GM03348 (cell line): ENCODE results near the gene CPNE2.
"Not testable (repeated sequence)": the region's sequence is repeated elsewhere in the genome, so short reads cannot be mapped to it uniquely, and the experiment has no call there.

ENCODE experiments used
- DNase-seq: peaks from one replicate; pipeline ENCODE4 v3.0.0; 2012; ENCODE audit warnings: low spot score

Gene CPNE2

GRCh38 chr16:57069635-57070370 is 22.6 kb upstream of the CPNE2 start:
- no peak for DNase-seq

- no peak for DNase-seq
Observed at GRCh38 chr16:57070424-57070823, 22.0 kb upstream of the CPNE2 start.

- DNase-seq, result not testable (repeated sequence)
Observed at GRCh38 chr16:57071081-57071732, 21.2 kb upstream of the CPNE2 start.

- DNase-seq, result peak; percentile 47
Observed at GRCh38 chr16:57071831-57072582, 20.4 kb upstream of the CPNE2 start.

- no peak for DNase-seq
Observed at GRCh38 chr16:57072616-57073275, 19.6 kb upstream of the CPNE2 start.

- DNase-seq, result no peak
Observed at GRCh38 chr16:57077714-57078113, 14.7 kb upstream of the CPNE2 start.

- DNase-seq, result no peak
Observed at GRCh38 chr16:57081744-57082143, 10.6 kb upstream of the CPNE2 start.

- no peak for DNase-seq
Observed at GRCh38 chr16:57082664-57083063, 9.7 kb upstream of the CPNE2 start.

- DNase-seq, result no peak
Observed at GRCh38 chr16:57083485-57084126, 8.8 kb upstream of the CPNE2 start.

- DNase-seq, result peak; percentile 92
Observed at GRCh38 chr16:57084257-57084770, 8.1 kb upstream of the CPNE2 start.

GRCh38 chr16:57084996-57085395 is 7.4 kb upstream of the CPNE2 start:
- no peak for DNase-seq

GRCh38 chr16:57087003-57087402 is 5.4 kb upstream of the CPNE2 start:
- no peak for DNase-seq

GRCh38 chr16:57089406-57089805 is 3.0 kb upstream of the CPNE2 start:
- no peak for DNase-seq

GRCh38 chr16:57091200-57091974 is 996 bp upstream of the CPNE2 start:
- DNase-seq, result peak; percentile 44

GRCh38 chr16:57092786-57093411 is 516 bp downstream of the CPNE2 start:
- DNase-seq, result peak; percentile 85

GRCh38 chr16:57093666-57094564 is 1.5 kb downstream of the CPNE2 start:
- no peak for DNase-seq

- no peak for DNase-seq
Observed at GRCh38 chr16:57094911-57095310, 2.5 kb downstream of the CPNE2 start.

GRCh38 chr16:57096192-57096591 is 3.8 kb downstream of the CPNE2 start:
- no peak for DNase-seq

- no peak for DNase-seq
Observed at GRCh38 chr16:57096793-57097192, 4.4 kb downstream of the CPNE2 start.
